GM21390 (cell line): Measurements from ENCODE around the gene SLC25A30.
A peak's percentile ranks its signal among the peaks of the same experiment; 100 is the strongest.
"Not testable (repeated sequence)": the region's sequence is repeated elsewhere in the genome, so short reads cannot be mapped to it uniquely, and the experiment has no call there.

Experiments
- ATAC-seq: cut with Tn5 transposase; IDR thresholded peaks from one replicate; pipeline ENCODE4 v1.9.1; 2021; ENCODE audit not compliant: unreplicated experiment

The SLC25A30 gene

GRCh38 chr13:45370922-45371406, 47.2 kb downstream of the SLC25A30 start:
- no peak for ATAC-seq

DNA sequence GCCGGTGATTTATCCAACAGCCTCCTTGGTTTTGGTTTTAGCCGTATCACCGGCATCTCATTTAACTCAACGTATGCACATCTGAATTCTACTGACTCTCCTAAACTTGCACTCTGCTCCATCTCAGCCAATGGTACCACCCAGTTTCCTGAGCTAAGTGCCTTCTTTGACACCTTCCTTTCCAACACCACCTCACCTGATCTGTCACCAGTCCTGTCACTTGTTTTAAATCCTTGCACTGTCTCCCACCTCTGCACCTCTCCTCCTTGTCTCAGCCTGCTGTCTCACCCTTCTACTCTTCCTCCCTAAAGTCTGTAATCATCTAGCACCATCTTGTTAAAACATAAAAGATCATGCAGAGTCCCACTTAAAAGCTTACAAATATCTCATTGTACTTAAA, 49.1 kb downstream of the SLC25A30 start:
- ATAC-seq: no peak

GRCh38 chr13:45368571-45368970, 49.6 kb downstream of the SLC25A30 start:
- no peak for ATAC-seq

DNA sequence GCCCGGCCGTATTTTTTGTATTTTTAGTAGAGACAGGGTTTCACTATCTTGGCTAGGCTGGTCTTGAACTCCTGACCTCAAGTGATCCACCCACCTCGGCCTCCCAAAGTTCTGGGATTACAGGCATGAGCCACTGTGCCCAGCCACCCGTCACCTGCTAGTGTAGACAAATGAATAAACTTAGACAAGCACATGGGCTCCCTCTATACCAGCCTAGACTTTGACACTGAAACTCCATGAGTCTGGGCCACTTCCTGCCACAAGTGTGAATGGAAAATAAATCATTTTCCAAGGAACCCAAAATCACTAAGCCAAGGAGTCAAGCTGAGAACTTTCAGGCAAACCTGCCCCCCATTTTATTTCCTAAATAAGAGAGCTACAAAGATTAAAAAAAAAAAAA, 50.2 kb downstream of the SLC25A30 start:
- ATAC-seq: no peak

- ATAC-seq: peak; percentile 92
Observed at GRCh38 chr13:45367358-45367757, 50.8 kb downstream of the SLC25A30 start.

DNA sequence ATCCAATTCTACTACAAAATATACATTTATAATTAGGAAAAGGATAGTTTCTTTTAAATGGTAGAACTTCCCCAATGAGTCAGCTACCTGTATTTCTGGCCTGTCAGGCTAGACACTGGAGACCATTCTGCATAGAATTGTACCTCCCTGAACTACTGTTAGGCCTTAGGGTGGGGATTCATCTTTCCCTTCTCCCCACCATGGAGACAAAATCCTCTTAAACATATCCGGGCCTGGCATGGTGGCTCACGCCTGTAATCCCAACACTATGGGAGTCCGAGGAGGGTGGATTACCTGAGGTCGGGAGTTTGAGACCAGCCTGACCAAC, 52.7 kb downstream of the SLC25A30 start:
- no peak for ATAC-seq

DNA sequence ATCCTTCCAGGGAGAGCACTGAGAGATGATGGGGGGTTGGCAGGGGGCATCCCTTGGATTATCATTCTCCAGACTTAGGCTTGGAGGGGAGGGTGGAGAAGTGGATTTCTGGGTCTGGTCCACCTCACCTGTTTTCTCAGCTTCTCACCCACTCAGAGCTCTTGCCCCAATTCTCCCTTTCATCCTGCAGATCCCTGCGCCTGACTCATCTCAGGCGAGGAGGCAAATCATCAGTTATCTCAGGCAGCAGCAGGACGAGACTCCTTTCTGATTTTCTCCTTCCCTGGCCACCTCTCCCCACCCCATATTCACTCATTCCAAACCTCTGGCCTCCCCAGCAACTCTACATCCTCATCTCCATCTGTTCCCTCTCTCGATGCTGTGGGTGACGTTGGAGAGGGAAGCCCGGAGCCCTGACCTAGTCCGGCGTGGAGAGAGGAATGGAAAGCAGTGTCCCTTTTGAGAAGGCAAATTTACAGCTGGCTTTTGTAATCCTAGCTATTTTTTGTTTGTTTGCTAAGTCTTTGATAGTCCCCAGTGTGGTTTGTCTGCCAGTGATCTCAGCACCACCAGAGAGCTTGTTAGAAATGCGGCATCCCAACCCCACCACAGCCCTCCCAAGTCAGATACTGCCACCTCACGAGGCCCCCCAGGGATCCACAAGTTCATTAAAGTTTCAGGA, 53.2 kb downstream of the SLC25A30 start:
- no peak for ATAC-seq

GRCh38 chr13:45362939-45363338, 55.2 kb downstream of the SLC25A30 start:
- ATAC-seq: no peak

GRCh38 chr13:45361596-45362206, 56.5 kb downstream of the SLC25A30 start:
- no peak for ATAC-seq

- no peak for ATAC-seq
Observed at GRCh38 chr13:45356966-45357672, 61.1 kb downstream of the SLC25A30 start.

DNA sequence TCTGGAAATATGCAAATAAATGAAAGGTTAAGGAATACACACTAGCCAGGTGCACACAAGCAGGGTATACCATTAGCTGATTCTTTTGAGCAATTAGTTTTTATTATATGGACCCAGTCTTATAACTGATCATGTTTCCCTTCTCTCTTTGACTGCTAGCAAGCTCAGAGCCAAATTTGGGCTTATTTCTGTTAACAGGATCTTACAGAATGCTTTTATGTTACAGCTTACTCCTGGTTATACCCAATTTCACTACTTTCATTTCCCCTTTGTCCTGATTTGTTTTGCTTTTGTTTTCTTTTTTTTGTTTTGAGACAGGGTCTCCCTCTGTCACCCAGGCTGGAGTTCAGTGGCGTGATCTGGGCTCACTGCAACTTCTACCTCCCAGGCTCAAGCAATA, 64.3 kb downstream of the SLC25A30 start:
- no peak for ATAC-seq

- no peak for ATAC-seq
Observed at GRCh38 chr13:45352031-45352430, 66.1 kb downstream of the SLC25A30 start.

DNA sequence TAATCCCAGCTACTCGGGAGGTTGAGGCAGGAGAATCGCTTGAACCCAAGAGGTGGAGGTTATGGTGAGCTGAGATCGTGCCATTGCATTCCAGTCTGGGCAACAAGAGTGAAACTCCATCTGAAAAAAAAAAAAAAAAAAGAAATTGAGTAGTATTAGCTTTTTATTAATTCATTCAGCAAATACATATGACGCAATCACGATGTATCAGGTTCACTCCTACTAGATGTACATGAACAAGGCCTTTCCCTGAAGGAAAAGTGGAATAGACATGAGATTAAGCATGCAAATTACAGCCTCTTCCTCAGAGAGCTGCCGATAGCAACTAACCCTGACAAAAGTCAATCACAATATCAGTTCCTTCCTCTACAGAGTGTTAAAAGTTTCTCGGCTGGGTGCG, 68.0 kb downstream of the SLC25A30 start:
- no peak for ATAC-seq

- ATAC-seq: no peak
Observed at GRCh38 chr13:45349438-45349837, 68.7 kb downstream of the SLC25A30 start.

DNA sequence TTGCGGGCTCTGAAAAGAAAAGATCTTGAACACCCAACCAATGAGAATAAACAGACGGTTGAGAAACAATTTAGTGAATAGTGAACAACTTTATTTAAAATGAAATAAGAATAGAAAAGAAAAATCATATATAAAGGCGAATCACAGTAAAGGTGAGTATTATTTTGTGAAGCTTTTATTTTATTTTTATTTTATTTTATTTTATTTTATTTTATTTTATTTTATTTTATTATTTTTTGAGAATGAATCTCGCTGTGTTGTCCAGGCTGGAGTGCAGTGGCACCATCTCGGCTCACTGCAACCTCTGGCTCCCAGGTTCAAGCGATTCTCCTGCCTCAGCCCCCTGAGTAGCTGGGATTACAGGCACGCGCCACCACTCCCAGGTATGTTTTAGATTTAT, 74.1 kb downstream of the SLC25A30 start:
- ATAC-seq: not testable (repeated sequence)
